H1 (cell line): ENCODE results near the gene APBA2. TPM values are rescaled to one million over a fixed set of nuclear protein-coding genes. Genes with fewer than 3 reads are reported as not detected.

Experiments
- FOSL1 ChIP-seq: IDR thresholded peaks from 2 replicates; pipeline ENCODE4 v1.6.1; 2011; ENCODE audit warnings: mild to moderate bottlenecking, low read depth, low read length, moderate library complexity; ENCODE audit not compliant: insufficient read depth
- KDM1A ChIP-seq: fragments of 200-600, 300-600 bp; sonication (generic); IDR thresholded peaks from 2 replicates; pipeline ENCODE4 v1.7.1; 2016; ENCODE audit warnings: mild to moderate bottlenecking, low read length, borderline replicate concordance
- POLR2A ChIP-seq, 2 experiments: IDR thresholded peaks; 1 replicate in 1 of 2; 2 replicates in 1 of 2; pipeline ENCODE4 v1.6.1; 2011; ENCODE audit warnings: low read depth in 2 of 2, low read length in 2 of 2, mild to moderate bottlenecking in 2 of 2; ENCODE audit errors: control extremely low read depth in 1 of 2
- SUZ12 ChIP-seq: fragments of 200-600 bp; sonication (generic); IDR thresholded peaks from 2 replicates; pipeline ENCODE4 v1.6.1; 2012; ENCODE audit warnings: mild to moderate bottlenecking, inconsistent platforms, low read length, moderate library complexity, mixed read lengths
- polyA plus RNA-seq, 7 experiments: library from polyadenylated mRNA; depleted of rRNA in 3 of 7; stranded (reverse) in 5 of 7; unstranded in 2 of 7; fragments of >200 nt in 5 of 7; fragments of 200-250 nt in 2 of 7; gene quantifications; 1 replicate in 5 of 7; 2 replicates in 1 of 7; 4 replicates in 1 of 7; pipeline versions ENCODE4 v1.2.1 to v1.2.3, GENCODE V29; 2011 to 2013; ENCODE audit warnings: missing spikeins in 2 of 7, mixed read lengths in 2 of 7
- total RNA-seq: library from RNA; stranded (reverse); fragmentation: NEBNext Ultra II Directional; extraction: Animal tissue kit (Norgen Biotek cat#: 25700); gene quantifications from 2 replicates; pipeline ENCODE4 v1.2.1, GENCODE V29; 2021
- TF ChIP-seq, protein P1 (sequence below): fragments of 300-600 bp; sonication (generic); IDR thresholded peaks from 2 replicates; pipeline ENCODE4 v1.7.1; 2012; ENCODE audit warnings: low read length, moderate library complexity, mild to moderate bottlenecking, inconsistent platforms; ENCODE audit not compliant: insufficient replicate concordance

The APBA2 gene
- total and polyA plus RNA-seq, 2 of the 8 experiments (the other 6 are each of a cell fraction or from before 2014, with no cell fraction given), result 15.5 to 19.0 TPM

DNA sequence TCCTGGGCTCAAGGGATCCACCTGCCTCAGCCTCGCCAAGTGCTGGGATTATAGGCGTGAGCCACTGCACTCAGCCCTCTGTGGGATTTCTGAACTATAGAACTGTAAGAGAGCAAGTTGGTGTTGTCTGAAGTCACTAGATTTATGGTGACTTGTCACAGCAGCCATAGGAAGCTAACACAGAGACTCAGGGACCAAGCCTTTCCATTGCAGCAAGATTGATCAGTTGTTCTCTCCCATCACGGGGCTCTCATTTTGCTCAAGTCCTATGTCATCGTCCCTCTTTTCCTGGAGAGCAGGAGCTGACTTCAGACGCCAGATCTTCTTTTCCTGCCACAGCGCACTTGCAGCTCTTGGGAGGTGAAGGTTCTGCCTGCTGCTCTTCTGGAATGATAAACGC lies 61.0 kb downstream of the APBA2 start (continued):
- TF ChIP-seq, protein P1, sequence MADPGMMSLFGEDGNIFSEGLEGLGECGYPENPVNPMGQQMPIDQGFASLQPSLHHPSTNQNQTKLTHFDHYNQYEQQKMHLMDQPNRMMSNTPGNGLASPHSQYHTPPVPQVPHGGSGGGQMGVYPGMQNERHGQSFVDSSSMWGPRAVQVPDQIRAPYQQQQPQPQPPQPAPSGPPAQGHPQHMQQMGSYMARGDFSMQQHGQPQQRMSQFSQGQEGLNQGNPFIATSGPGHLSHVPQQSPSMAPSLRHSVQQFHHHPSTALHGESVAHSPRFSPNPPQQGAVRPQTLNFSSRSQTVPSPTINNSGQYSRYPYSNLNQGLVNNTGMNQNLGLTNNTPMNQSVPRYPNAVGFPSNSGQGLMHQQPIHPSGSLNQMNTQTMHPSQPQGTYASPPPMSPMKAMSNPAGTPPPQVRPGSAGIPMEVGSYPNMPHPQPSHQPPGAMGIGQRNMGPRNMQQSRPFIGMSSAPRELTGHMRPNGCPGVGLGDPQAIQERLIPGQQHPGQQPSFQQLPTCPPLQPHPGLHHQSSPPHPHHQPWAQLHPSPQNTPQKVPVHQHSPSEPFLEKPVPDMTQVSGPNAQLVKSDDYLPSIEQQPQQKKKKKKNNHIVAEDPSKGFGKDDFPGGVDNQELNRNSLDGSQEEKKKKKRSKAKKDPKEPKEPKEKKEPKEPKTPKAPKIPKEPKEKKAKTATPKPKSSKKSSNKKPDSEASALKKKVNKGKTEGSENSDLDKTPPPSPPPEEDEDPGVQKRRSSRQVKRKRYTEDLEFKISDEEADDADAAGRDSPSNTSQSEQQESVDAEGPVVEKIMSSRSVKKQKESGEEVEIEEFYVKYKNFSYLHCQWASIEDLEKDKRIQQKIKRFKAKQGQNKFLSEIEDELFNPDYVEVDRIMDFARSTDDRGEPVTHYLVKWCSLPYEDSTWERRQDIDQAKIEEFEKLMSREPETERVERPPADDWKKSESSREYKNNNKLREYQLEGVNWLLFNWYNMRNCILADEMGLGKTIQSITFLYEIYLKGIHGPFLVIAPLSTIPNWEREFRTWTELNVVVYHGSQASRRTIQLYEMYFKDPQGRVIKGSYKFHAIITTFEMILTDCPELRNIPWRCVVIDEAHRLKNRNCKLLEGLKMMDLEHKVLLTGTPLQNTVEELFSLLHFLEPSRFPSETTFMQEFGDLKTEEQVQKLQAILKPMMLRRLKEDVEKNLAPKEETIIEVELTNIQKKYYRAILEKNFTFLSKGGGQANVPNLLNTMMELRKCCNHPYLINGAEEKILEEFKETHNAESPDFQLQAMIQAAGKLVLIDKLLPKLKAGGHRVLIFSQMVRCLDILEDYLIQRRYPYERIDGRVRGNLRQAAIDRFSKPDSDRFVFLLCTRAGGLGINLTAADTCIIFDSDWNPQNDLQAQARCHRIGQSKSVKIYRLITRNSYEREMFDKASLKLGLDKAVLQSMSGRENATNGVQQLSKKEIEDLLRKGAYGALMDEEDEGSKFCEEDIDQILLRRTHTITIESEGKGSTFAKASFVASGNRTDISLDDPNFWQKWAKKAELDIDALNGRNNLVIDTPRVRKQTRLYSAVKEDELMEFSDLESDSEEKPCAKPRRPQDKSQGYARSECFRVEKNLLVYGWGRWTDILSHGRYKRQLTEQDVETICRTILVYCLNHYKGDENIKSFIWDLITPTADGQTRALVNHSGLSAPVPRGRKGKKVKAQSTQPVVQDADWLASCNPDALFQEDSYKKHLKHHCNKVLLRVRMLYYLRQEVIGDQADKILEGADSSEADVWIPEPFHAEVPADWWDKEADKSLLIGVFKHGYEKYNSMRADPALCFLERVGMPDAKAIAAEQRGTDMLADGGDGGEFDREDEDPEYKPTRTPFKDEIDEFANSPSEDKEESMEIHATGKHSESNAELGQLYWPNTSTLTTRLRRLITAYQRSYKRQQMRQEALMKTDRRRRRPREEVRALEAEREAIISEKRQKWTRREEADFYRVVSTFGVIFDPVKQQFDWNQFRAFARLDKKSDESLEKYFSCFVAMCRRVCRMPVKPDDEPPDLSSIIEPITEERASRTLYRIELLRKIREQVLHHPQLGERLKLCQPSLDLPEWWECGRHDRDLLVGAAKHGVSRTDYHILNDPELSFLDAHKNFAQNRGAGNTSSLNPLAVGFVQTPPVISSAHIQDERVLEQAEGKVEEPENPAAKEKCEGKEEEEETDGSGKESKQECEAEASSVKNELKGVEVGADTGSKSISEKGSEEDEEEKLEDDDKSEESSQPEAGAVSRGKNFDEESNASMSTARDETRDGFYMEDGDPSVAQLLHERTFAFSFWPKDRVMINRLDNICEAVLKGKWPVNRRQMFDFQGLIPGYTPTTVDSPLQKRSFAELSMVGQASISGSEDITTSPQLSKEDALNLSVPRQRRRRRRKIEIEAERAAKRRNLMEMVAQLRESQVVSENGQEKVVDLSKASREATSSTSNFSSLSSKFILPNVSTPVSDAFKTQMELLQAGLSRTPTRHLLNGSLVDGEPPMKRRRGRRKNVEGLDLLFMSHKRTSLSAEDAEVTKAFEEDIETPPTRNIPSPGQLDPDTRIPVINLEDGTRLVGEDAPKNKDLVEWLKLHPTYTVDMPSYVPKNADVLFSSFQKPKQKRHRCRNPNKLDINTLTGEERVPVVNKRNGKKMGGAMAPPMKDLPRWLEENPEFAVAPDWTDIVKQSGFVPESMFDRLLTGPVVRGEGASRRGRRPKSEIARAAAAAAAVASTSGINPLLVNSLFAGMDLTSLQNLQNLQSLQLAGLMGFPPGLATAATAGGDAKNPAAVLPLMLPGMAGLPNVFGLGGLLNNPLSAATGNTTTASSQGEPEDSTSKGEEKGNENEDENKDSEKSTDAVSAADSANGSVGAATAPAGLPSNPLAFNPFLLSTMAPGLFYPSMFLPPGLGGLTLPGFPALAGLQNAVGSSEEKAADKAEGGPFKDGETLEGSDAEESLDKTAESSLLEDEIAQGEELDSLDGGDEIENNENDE, result no peak
- no peak for TF ChIP-seq POLR2A (IDR thresholded peaks at IDR 0.05; ENCODE audit: control extremely low read depth in 1 of 2, low read depth in 2 of 2, low read length in 2 of 2)
- no peak for TF ChIP-seq FOSL1
- TF ChIP-seq KDM1A, result no peak
- TF ChIP-seq SUZ12, result no peak
